ENCODE results near the gene PRKCZ. TPM values are rescaled to one million over a fixed set of nuclear protein-coding genes. Genes with fewer than 3 reads are reported as not detected.

The PRKCZ gene
- total RNA-seq, 2 donors from 2014 or later = 50.4 to 72.2 TPM

DNA sequence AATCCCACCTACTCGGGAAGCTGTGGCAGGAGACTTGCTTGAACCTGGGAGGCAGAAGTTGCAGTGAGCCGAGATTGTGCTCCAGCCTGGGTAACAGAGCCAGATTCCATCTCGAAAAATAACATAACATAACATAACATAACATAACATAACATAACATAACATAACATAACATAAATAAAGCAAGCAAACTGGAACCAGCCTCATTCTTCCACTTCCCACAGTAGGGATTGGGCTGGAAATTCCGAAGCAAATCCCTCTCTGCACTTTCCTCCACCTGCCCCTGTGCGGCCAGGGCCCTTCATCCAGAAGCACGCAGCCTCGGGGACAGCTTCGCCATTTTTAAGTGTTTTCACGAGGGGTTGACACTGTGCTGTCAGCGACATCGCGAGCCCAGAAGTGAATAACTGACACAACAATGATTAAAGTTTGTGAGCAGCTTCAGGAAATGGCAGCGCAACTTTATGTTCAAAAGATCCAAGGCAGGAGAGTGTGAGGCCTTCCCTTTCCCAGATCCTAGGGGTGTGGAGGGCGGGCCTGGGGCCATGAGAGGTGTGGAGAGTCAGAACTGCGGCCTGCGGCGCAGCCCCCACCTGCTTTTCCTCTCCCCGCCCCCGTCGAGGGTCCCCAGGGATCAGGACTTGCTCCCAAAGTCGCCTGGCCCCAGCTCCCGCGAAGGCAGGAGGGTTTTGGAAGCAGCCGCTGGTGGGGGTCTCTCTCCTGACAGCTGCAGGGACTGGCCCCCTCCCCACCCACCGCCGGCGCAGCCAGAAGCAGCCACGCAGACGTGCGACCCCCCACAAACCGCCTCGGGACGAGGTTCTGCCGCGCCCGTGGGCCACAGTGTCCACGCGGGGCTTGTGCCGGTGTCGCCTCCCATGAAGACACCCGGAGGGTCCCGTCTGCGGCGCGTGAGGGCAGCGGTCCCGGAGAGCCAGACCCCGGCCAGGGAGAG, 31.7 kb upstream of the PRKCZ start:
- no peak overlapping the region for H3K27ac ChIP-seq
- H3K9ac ChIP-seq (ENCODE audit: low read depth in 2 of 2, low read length in 2 of 2) = no peak overlapping the region
- no peak overlapping the region for H3K4me3 ChIP-seq
- DNase-seq = no peak
- H3K9me3 ChIP-seq = no peaks in the 10 kb centered on the region
- H3K27me3 ChIP-seq = peaks cover 38% of the 10 kb centered on the region
- TF ChIP-seq, protein P1, sequence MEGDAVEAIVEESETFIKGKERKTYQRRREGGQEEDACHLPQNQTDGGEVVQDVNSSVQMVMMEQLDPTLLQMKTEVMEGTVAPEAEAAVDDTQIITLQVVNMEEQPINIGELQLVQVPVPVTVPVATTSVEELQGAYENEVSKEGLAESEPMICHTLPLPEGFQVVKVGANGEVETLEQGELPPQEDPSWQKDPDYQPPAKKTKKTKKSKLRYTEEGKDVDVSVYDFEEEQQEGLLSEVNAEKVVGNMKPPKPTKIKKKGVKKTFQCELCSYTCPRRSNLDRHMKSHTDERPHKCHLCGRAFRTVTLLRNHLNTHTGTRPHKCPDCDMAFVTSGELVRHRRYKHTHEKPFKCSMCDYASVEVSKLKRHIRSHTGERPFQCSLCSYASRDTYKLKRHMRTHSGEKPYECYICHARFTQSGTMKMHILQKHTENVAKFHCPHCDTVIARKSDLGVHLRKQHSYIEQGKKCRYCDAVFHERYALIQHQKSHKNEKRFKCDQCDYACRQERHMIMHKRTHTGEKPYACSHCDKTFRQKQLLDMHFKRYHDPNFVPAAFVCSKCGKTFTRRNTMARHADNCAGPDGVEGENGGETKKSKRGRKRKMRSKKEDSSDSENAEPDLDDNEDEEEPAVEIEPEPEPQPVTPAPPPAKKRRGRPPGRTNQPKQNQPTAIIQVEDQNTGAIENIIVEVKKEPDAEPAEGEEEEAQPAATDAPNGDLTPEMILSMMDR (IDR thresholded peaks at IDR 0.05) = no peak
- no peaks in the 10 kb centered on the region for H3K4me1 ChIP-seq
- intact Hi-C loops (cut with DNase I) = no loop called here
- no peaks in the 10 kb centered on the region for H3K36me3 ChIP-seq

DNA sequence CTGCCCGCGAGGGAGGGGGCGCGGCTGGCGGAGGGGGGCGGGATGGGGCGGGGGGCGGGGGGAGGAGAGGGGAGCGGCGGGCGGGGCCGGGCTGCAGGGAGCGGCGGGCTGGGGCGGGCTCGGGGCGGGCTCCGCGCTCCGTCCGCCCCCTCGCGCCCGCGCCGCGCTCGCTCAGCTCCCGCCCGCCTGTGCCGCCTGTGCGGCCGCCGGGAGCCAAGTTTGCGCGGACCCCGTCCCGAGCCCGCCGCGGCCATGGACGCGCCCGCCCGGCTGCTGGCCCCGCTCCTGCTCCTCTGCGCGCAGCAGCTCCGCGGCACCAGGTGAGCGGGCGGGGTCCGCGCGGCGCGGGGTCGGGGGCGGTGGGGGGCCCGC, 31.1 kb upstream of the PRKCZ start, which contains the start of gene GABRD:
Gene GABRD, plus strand, starts transcription at position 174 of the 372 bp plus-strand sequence. Its CDS starts 79 bp downstream, at position 253.
- no peak within 1 kb of the TSS for H3K9ac ChIP-seq (ENCODE audit: low read depth in 2 of 2, low read length in 2 of 2)
- H3K27ac ChIP-seq = no peak within 1 kb of the TSS
- TF ChIP-seq, protein P1 (IDR thresholded peaks at IDR 0.05) = no peak
- peaks cover 38% of the 10 kb centered on the region for H3K27me3 ChIP-seq
- intact Hi-C loops (cut with DNase I) = no loop called here
- no peak for DNase-seq
- no peaks in the 10 kb centered on the region for H3K9me3 ChIP-seq
- H3K4me1 ChIP-seq = no peaks in the 10 kb centered on the region
- H3K36me3 ChIP-seq = no peaks in the 10 kb centered on the region
- no peak within 1 kb of the TSS for H3K4me3 ChIP-seq

DNA sequence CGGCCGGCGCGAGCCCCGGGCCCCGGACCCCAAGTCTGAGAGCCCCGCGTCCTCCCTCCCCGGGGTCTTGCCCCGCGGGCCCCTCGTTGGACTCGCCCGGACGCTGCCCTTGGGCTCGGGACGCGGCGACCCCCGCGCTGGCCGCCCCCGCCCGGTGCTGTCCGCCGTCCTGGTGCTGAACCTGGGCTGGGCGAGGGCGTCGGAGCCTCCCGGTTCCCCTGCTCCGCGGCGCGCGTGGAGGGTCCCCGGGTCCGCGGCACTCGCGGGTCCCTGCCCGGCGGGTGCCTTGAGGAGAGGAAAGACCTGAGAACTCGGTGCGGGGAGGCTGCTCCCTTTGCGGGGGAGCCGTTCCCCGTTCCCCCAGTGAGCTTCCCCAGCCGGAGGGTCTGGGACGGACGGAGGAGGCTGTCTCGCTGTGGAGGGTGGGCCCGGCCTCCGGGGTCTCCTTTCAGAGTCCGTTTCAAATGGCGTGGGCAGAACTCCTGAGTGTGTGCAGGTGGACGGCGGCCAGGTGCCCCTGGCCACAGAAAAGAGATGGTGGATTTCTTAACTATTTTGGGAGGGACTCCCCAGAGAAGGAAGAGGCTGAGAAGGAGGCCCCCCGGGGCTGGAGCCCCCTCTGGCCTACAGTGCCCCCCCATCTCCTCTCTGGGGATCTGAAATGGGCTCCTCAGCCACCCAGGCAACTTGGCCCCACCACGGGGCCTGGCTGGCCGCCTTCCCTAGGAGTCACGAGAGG, 30.5 kb upstream of the PRKCZ start:
- H3K27ac ChIP-seq = no peak overlapping the region
- no peak overlapping the region for H3K4me3 ChIP-seq
- no peaks in the 10 kb centered on the region for H3K36me3 ChIP-seq
- H3K4me1 ChIP-seq = no peaks in the 10 kb centered on the region
- no peaks in the 10 kb centered on the region for H3K9me3 ChIP-seq
- intact Hi-C loops (cut with DNase I) = no loop called here
- no peak overlapping the region for H3K9ac ChIP-seq (ENCODE audit: low read depth in 2 of 2, low read length in 2 of 2)
- no peak for DNase-seq
- peaks cover 38% of the 10 kb centered on the region for H3K27me3 ChIP-seq
- TF ChIP-seq, protein P1 (IDR thresholded peaks at IDR 0.05) = no peak

DNA sequence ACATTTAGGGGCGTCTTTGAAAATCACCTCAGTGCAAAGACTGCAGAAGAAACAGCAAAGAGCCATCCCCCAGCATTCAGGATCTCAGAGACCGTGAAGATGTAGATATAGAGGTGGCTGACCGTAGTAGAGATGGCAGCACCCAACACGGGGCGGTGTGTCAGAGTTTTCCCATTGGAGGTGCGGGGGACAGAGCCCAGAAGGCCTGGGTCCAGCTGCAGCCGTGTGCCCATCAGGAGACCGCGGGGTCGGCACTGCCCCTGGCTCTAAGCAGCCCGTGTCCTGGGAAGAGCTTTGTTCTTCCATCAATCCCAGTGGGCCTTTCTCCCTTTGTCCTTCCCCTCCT, 29.9 kb upstream of the PRKCZ start:
- Histone ChIP-seq H3K27ac (no peak overlapping the region), H3K4me3 (no peak overlapping the region), H3K4me1 (no peaks in the 10 kb centered on the region), H3K27me3 (peaks cover 38% of the 10 kb centered on the region), H3K9me3 (no peaks in the 10 kb centered on the region), H3K36me3 (no peaks in the 10 kb centered on the region), H3K9ac (ENCODE audit: low read depth in 2 of 2, low read length in 2 of 2) (no peak overlapping the region)
- no peak for DNase-seq
- TF ChIP-seq, protein P1 (IDR thresholded peaks at IDR 0.05) = no peak
- intact Hi-C loops (cut with DNase I) = no loop called here

DNA sequence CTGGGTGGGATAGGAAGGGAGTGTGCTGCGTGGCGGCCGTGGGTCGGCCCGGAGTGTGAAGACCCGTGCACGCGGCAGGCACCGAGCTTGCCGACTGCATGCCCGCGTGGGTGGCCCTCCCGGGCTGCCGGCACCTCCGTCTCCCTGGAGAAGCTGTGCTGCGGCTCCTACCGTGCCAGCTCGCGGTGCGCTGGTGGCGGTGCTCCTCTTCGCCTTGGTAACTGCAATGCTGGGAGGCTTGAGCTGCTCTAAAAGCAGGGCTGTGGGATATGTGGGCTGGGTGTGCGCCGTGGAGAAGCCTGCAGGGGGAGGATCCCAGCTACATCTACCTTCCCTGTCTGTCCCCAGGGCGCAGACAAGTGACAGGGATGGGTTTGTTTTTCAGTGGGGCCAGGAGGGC, 28.7 kb upstream of the PRKCZ start:
- no peak for DNase-seq
- Histone ChIP-seq H3K9ac (ENCODE audit: low read depth in 2 of 2, low read length in 2 of 2) (no peak overlapping the region), H3K9me3 (no peaks in the 10 kb centered on the region), H3K4me3 (no peak overlapping the region), H3K36me3 (no peaks in the 10 kb centered on the region), H3K4me1 (no peaks in the 10 kb centered on the region), H3K27me3 (peaks cover 38% of the 10 kb centered on the region), H3K27ac (no peak overlapping the region)
- intact Hi-C loops (cut with DNase I) = no loop called here
- TF ChIP-seq, protein P1 (IDR thresholded peaks at IDR 0.05) = no peak

Measured in colonic mucosa (tissue), 4 donors.